Activated CD8-positive, alpha-beta memory T cell treated with anti-CD3 and anti-CD28 coated beads, Interleukin-2, amount 50 U/mL, for 1 hour (primary cell): ENCODE measurements around the gene ADAMTS2.

Source experiments
- DNase-seq: peaks from one replicate; pipeline ENCODE4 v3.0.0-alpha.2; 2020; ENCODE audit errors: extremely low read depth

Gene ADAMTS2

DNA sequence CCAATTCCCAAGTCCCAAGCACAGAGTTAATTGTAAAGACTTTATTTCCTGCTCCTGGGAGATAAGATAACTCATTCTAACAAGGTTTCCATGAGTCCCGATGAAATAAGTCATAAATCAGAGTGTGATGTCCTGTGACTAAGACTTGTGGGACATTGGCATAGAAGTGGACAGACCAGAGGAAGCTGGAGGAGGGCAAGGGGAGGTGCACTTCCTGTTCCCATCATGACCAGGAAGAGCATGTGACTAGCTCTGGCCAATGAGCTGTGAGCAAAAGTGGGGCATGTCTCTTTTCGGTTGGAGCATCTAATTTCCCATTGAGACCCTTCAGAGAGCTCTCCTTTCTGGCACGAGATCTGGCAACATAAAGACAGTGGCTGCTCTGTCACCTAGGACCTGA, 184.7 kb downstream of the ADAMTS2 start:
- no peak for DNase-seq

DNA sequence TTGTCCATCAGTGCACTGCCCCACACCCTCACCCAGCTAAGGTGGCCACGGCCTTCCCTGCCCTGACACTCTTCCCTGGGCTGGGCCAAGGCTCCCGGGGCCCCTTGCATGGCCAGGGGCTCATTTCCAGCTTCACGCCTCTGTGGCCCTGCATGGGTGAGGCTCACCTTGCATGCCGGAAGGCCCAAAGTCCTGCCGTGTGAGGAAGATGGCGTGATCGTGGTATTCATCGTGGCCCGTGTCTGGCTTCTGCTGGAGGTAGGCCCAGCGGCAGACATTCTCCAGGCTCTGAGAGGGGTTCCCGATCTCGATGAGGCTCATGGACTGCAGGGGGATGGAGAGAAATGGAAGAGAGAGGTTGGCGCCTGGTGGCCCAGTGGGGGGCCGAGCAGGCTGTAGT, 186.7 kb downstream of the ADAMTS2 start:
- no peak for DNase-seq

DNA sequence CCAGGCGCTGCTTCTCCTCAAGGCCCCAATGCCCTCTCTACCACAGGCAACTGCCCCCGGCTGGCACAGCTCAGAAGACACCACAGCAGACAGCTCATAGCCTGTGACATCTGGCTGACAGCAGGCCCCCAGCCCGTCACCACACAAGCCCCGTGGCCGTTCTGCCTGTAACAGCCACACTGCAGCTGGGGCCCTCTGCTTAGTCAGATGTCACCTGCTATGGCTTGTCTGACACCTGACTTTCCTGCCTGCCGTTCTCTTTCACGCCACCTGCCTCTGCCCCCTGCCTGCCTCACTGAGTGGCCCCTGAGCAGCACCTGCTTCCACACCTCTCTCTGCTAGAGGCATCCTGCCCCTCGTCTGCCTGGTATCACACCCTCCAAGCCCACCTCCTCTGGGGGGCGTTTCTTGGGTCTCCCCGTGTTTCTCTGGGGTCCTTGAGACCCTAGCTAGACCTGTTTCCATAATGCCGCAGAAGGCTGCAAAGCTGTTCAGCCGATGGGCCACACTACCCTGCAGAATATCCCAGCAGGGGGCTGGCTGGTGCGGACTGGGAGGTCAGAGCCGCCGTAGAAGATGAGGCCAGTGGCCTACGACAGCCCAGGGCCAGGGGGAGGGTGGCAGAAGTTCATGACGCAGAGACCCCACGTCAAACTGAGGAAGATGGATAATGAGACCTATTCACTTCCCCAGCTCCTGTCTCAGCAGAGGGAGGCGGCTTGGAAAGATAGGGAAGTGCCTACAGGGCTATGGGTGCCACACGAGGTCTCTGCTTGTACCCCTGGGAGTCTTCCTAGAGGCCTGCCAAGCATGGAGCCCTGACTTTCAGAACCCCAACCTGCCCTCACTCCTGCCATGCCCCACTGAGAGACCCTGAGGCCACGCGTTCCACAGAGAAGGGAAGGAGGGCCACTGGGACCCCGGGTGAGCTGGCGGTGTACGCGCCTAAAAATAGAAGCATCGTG, 190.0 kb downstream of the ADAMTS2 start:
- DNase-seq: no peak

DNA sequence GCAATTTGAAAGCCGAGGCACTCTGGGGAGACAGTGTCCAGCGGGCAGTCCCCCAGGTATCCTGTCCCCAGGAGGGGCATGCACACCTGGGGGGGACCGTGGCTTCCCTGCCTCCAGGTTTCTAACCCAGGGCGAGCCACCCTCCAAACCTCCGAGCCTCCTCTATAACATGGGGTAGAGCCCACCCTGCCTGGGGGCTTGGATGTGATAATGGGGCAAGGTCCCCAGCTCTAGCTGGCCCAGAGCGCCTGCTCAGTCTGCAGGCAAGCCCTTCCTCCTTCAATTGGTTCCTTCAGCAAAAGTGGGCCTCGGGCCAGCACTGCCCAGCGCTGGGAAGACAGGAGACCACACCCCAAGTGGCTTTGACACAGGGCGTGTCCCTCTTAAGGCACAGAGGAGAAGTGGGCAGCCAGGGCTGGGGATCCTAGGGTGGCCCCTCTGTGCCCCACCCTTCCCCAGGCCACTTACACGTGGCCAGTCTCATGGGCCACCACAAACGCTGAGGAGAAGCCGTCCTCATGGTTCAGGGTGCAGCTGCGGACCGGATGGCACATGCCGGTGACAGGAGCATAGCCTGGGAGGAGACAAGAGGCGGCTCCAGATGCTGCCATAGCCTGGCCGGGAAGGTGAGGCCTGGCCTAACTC, 190.8 kb downstream of the ADAMTS2 start:
- no peak for DNase-seq

DNA sequence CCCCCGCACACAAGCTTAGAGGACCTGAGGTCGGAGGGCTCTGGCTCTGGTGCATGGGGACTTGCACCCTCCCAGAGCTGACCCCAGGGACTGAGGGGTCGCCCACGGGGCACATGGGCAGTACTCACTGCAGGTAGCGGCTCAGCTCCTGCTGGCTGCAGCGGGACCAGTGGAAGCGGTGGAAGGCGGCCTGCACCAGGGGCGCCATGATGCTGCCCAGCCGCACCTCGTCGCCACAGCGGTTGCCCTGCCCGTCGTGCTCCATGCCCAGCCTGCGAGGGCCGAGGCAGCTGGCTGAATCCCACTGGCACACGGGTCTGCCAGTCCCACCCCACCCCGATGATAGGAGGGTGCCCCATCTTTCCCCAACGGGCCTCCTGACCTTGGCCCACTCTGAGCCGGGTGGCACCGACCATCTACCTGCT, 191.3 kb downstream of the ADAMTS2 start:
- DNase-seq: no peak

DNA sequence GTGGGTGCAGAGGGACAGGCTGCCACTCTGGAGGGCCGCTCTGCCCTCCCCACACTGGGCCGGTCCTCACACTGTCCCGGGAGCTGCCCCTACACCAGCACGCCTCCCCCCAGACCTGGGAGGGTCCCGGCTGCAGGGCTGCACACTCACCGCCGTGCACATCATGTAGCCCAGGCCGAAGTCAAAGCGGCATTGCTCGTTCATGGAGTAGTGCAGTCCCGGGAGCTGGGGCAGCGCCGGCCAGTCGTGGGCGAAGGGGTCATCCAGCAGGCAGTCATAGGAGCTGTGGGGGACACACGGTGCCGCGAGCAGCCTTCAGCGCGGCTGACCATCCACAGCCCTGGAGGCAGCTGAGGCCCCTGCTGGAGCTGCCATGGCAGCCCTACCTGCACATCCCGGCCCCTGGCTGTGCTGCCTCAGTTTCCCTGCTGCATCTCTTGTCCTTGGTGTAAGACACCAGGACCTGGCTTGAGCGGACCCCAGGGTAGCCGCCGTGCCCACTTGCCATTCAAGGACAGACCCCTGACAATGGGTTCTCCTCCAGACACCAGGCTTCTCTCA, 191.8 kb downstream of the ADAMTS2 start:
- DNase-seq: no peak

DNA sequence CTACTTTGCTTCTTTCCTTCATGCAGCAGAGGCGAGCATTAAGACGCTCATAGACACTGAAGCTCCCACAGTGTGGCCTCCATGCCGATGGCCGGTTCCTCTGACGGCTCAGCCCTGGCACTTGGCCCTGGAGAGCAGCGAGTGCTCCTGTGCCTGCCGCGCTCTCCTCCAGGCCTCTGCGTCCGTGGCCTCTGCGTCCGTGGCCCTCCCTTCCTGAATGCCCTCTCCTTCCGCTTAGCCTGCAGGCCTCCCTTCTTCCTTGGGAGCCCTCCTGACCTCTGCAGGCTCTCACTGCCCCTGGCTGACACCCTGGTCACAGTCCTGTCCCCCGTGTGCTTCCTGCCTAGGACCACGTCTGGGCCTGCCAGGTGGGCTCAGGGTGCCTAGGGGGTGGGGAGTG, 192.3 kb downstream of the ADAMTS2 start:
- no peak for DNase-seq

DNA sequence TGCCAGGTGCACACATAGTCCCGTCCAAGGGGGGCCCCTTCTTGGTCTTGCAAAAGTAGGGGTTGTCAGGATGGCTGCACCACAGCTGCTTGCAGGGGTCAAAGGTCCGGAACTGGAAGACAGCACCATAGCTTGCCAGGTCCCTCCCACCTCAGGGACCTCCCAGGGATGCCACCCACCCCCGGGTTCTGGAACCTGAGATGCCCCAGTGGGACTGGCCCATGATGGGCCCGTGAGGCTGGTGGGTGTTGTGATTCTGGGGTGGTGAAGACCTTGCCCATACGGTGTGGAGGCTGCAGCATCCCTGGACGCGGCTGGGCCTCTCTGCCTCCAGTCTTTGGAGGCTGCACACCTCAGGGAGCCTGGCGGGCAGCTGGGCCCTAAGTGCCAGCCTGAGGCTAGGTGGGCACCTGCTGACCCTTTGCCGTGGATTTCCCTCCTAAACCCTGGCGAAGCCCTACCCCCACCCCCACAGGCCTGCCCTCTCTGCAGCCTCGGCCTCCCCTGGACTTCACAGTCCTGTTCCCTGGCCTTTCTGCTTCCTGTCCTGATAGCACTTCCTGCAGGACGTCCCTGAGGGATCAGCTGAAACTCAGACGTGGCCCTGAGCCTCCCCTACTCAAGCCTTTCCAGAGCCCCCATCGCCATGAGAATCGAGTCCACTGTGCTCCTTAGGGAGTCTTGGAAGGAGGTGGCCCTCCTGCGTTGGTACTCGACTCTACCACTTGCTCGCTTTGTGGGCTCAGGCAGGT, 192.9 kb downstream of the ADAMTS2 start:
- no peak for DNase-seq

DNA sequence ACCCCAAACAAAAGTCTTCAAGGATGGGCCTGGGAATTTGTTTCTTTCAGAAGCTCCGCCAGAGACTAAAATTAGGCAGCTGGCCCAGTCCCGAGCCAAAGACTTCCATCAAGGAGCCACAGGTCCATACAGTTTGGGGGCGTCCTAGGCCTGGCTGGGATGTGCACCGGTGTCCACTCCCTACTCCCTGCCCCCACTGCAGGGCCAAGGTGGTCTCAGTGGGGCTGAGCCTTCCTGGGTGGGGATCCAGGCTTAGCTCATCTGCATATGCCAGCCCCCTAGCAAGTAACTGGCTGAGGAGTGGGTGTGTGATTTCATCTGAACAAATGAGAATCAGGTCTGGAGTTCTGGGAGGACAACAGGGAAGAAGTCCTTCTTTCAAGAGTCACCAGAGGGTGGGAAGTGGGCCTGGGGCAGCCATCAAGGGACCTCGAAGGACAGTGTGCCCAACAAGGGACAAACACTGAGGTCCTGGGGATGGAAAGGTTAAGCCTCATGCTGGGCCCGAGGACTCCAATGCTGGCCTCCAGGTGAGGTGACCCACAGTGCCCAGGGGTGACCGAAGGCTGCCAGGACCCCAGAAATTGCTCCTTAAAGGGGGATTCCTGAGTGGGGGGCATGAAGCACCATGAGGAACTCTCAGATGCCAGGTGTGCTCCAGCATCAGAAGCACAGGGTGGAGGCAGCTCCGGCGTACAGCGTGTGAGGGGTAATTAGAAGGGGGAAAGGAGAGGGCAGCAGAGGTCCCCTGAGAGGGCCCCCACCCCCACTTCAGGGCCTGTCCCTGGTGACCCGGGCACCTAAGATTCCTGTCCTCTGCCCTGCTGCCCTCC, 193.8 kb downstream of the ADAMTS2 start:
- DNase-seq: no peak

DNA sequence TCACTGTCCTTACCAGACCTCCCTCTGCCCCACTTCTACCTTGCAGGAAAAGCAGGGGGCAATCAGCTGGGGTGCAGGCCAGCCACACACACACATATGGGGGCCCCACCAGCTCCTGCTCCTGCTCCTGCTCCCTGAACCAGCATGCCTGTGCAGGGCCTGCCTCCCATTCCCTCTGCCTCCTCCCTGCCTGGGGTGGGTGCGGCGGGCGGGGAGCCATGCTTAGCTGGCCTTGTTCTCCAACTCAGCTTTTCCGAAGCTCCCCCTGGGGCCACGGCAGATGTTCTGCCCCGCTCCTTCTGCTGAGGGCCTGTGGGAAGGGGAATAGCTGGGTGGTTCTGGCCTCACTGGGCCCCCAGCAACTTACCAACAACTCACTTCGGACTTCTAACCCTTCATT, 195.2 kb downstream of the ADAMTS2 start:
- no peak for DNase-seq

DNA sequence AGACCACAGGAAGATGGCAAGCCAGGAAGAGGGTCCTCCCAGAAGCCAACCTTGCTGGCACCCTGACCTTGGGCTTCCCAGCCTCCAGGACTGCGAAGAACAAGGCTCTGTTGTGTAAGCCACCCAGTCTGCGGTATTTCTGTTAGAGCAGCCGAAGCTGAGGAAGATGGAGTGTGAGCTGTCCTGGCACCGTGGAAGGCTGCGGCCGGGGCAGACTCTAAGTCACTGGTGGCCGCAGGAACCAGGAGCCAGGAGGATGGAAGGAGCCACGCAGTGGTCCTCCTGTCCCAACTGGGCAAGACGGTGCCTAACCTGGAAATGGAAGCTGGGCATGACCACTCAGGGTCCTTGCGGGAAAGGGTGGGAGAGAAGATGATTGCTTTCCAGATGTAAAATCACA, 196.0 kb downstream of the ADAMTS2 start:
- no peak for DNase-seq

DNA sequence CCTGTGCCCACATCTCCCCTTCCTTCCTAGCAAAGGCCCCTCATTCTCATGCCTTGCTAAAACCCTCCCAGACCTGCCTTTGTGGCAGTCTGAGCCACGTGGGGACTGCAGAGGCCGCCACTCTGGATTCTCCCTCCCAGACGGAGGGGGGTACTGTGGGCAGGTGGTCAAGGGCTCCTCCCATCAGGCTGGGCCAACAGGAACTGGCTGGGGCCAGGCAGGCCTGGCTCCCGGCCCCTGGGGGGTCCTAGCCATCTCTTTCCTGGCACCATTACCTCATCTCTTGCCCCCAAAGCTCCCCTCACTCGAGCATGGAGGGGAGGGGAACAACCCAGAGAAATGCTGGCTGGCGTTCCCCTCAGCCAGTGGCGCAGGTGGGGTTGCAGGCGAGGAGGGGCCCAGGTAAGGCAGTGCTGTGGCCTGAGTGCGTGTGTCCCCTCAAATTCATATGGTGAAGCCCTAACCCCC, 196.5 kb downstream of the ADAMTS2 start:
- DNase-seq: no peak

DNA sequence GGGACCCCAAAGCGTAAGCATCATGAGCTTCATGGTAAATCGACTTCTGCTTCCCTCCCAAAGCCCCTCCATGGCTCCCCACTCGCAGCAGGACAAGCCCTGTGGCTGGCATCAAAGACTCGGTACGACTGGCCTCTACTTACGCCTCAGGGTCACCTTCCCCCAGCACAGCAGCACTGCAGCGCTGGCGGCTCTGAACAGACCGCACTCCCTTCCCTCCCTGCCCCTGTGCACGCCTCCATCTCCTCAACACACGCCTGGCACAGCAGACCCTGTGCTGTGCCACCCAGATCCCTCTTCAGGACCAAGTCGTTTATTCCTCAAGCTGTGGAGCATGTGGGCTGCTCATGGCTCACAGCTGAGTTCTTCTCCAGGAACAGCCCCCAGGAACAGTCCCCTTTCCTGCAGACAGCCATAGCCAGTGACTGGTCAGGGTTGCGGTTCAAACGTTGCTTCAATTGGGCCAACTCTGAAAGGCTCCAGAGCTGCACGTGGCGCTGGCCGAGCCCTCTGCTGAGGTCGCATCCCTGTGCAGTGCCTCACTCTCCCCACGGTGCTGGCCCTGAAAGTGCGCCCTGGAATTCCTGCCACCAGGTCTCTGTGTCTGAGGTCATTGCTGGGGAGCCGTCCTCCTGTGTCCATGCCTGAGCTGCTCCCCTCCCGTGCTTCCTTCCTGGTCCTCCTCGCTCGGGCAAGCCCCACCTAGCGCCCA, 197.1 kb downstream of the ADAMTS2 start:
- DNase-seq: no peak

DNA sequence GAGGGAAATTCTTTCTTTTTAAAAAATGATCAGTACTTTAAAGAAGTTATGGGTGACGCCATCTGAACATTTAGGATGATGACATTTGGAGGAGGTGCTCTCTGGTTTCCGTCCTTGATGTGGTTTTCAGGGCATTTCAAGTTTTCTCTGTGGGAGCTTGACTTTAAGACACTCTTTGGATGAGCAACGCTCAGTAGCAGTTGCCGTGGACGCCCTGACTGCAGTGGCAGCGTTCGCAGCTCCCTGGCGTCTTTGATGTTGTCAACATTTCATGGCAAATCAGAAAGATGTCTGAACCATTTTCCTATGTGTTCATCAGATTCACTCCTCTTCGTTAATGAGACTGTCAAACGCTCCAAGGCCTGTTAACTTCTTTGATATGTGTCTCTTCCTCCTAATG, 199.0 kb downstream of the ADAMTS2 start:
- DNase-seq: no peak

DNA sequence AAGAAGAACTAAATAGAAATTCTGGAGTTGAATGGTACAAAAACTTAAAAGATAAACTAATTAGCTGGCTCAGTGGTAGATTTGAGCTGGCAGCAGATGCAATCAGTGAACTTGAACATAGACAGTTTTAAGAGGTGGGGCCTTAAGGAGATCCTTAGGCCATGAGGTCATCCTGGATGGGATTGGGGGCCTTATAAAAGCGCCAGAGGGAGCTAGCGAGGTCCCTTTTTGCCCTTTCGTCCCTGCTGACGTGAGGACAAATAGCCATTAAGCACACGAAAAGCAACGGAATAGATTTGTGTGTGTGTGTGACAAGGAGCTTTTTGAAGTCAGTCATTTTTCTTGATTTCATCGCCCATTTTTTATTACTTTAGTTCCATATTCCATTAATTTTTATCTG, 201.8 kb downstream of the ADAMTS2 start:
- DNase-seq: no peak

DNA sequence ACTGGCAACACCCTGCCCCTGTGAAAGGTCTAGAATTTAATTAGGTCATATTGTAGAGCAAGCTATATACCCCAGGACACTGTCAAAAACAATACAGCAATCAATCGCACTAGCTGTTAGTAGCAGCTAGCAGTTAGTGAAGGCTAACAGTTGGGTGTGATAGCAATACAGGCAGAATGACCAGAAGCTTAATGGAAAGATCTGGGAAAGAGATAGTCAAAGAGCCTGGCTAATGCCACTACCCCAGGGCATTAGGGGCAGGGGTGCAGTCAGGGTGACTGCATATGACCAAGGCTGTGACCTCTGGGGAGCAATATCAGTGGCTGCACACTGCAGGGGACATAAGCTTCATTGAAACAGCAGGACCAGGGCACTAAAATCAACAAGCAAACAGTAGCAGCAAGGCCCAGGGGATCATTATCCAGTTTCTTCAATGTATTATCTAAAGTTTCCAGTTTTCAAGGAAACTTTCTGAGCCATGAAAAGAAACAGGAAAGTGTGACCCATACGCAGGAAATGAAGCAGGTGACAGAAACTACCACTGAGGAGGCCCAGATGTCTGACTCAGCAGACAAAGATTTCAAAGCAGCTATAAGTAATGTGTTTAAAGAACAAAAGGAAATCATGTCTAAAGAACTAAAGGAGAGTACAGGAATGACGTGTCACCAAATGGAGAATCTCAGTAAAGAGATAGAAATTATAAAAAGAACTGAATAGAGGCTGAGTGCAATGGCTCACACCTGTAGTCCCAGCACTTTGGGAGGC, 202.6 kb downstream of the ADAMTS2 start:
- DNase-seq: no peak

DNA sequence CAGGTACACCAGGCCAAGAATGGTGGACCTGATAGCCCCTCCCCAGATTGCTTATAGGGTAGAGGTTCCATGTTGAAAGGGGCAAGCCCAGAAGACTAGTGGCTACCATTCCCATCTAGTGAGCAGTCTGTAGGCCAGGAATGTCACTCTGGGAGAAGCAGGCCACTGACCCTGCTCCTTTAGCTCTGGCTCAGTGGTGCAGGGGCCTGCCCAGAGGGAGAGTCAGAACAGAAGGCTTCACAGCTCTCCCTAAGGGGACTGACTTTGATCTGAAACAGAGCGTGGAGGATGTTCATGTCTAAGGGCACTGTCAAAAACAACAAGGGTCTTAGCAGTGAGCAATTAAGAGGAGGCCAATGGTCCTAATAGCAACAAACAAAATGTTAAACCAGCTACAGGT, 203.4 kb downstream of the ADAMTS2 start:
- DNase-seq: no peak

DNA sequence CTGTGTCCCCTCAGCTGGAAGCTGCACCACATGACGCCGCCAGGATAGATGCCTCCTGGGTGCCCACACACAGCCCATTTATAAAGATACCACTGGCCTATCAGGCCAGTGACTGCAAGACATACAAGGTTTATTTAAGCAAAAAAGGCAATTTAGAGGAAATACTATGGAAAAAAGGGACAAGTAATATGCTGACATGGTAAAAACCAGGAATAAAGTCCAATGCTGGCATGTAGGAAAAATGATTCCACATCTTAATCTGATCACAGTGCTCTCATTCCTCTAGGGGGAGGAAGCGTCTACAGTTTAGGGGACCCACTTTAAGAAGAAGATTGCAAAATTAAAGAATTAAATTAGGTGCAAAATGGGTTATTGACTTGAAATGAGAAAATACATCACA, 205.0 kb downstream of the ADAMTS2 start:
- no peak for DNase-seq

DNA sequence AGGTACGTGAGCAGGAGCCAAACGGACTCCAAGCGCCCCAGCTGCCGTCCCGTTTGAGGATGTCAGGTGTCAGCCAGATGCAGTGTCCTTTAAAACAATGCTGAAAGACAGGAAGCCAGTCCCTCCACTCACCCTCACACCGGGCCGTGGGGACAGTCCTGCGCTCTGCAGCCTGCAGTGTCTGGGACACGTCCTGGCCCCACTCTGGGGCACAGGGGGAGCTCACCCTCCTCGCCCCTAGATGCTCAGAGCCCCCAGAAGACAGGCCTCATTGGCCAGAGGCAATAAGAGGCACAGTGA, 205.4 kb downstream of the ADAMTS2 start:
- DNase-seq: no peak
